HFFc6 (cell line): Measurements from ENCODE around the gene TAF11. TPM values are rescaled to one million over a fixed set of nuclear protein-coding genes. Genes with fewer than 3 reads are reported as not detected.
A peak's percentile ranks its signal among the peaks of the same experiment; 100 is the strongest.
"Not testable (repeated sequence)": the region's sequence is repeated elsewhere in the genome, so short reads cannot be mapped to it uniquely, and the experiment has no call there.

Source experiments
- DNase-seq: peaks from one replicate; pipeline ENCODE4 v3.0.0-alpha.2; 2018
- H3K27ac Mint-ChIP-seq: 2 replicates; pipeline ENCODE4 v1.8.0; 2020; ENCODE audit warnings: mild to moderate bottlenecking, mixed read lengths
- H3K27me3 Mint-ChIP-seq: 2 replicates; pipeline ENCODE4 v1.8.0; 2021; ENCODE audit warnings: mild to moderate bottlenecking, moderate library complexity, mixed read lengths; ENCODE audit not compliant: insufficient read depth
- H3K36me3 Mint-ChIP-seq: 2 replicates; pipeline ENCODE4 v1.8.0; 2021; ENCODE audit warnings: low read depth, mixed read lengths
- H3K4me1 Mint-ChIP-seq: 2 replicates; pipeline ENCODE4 v1.8.0; 2020; ENCODE audit warnings: low read depth, mixed read lengths
- H3K4me3 Mint-ChIP-seq: 2 replicates; pipeline ENCODE4 v1.8.0; 2020; ENCODE audit warnings: mild to moderate bottlenecking, moderate library complexity, mixed read lengths
- H3K9me3 Mint-ChIP-seq: 2 replicates; pipeline ENCODE4 v1.8.0; 2020; ENCODE audit warnings: mild to moderate bottlenecking, mixed read lengths
- total RNA-seq, 6 experiments: library from RNA; stranded (reverse); fragmentation: NEBNext Ultra II Directional; extraction: Animal tissue kit (Norgen Biotek cat#: 25700); gene quantifications; 2 replicates in 1 of 6; 3 replicates in 5 of 6; pipeline ENCODE4 v1.2.3, GENCODE V29; 2021
- TF ChIP-seq, protein P1 (sequence below): fragments of 200-600 bp; sonication (generic); IDR thresholded peaks from 2 replicates; pipeline ENCODE4 v1.5.0; 2021; ENCODE audit warnings: antibody characterized with exemption, mild to moderate bottlenecking

The TAF11 gene
- total RNA-seq, 6 experiments from 2014 or later, result 15.2 to 19.0 (median 16.1) TPM

DNA sequence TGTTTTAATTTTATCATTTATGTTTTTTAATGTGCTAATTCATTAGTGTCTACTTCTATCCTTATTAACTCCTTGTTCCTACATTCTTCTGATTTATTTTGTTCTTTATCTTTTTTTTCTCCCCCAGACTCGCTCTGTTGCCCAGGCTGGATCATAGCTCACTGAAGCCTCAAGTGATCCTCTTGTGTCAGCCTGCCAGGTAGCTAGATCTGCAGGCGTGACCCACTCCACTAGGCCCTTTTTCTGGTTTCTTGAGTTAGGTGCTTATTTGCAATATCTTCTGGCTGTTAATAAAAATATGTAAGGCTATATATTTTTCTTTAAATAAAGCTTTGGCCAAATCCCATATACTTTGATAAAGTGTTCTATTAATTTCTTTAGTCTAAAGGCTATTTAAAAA is 2.8 kb downstream of the TAF11 start:
- no peak overlapping the region for H3K4me3 Mint-ChIP-seq
- no peak for DNase-seq
- TF ChIP-seq, protein P1, sequence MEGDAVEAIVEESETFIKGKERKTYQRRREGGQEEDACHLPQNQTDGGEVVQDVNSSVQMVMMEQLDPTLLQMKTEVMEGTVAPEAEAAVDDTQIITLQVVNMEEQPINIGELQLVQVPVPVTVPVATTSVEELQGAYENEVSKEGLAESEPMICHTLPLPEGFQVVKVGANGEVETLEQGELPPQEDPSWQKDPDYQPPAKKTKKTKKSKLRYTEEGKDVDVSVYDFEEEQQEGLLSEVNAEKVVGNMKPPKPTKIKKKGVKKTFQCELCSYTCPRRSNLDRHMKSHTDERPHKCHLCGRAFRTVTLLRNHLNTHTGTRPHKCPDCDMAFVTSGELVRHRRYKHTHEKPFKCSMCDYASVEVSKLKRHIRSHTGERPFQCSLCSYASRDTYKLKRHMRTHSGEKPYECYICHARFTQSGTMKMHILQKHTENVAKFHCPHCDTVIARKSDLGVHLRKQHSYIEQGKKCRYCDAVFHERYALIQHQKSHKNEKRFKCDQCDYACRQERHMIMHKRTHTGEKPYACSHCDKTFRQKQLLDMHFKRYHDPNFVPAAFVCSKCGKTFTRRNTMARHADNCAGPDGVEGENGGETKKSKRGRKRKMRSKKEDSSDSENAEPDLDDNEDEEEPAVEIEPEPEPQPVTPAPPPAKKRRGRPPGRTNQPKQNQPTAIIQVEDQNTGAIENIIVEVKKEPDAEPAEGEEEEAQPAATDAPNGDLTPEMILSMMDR, result no peak
- H3K36me3 Mint-ChIP-seq, result peaks cover 34% of the 10 kb centered on the region
- H3K9me3 Mint-ChIP-seq, result no peaks in the 10 kb centered on the region
- no peak overlapping the region for H3K27ac Mint-ChIP-seq
- peaks cover 2% of the 10 kb centered on the region for H3K27me3 Mint-ChIP-seq
- H3K4me1 Mint-ChIP-seq, result peaks cover 22% of the 10 kb centered on the region

DNA sequence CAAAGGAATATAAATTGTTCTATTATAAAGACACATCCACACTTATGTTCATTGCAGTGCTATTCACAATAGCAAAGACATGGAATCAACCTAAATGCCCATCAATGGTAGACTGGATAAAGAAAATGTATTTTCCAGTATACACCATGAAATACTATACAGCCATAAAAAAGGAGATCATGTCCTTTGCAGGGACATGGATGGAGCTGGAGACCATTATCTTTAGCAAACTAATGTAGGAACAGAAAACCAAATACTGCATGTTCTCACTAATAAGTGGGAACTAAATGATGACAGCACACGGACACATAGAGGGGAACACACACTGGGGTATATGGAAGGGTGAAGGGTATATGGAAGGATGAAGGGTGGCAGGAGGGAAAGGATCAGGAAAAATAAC is 3.8 kb downstream of the TAF11 start:
- peaks cover 20% of the 10 kb centered on the region for H3K4me1 Mint-ChIP-seq
- H3K27ac Mint-ChIP-seq, H3K4me3 Mint-ChIP-seq, H3K9me3 Mint-ChIP-seq, DNase-seq, H3K27me3 Mint-ChIP-seq: not testable (repeated sequence)
- H3K36me3 Mint-ChIP-seq, result peaks cover 39% of the 10 kb centered on the region

- Mint-ChIP-seq H3K4me3 (no peak overlapping the region), H3K27me3 (no peaks in the 10 kb centered on the region), H3K36me3 (peaks cover 13% of the 10 kb centered on the region), H3K4me1 (no peaks in the 10 kb centered on the region), H3K9me3 (no peaks in the 10 kb centered on the region), H3K27ac (peak overlapping the region; percentile 57)
- DNase-seq, result no peak
- TF ChIP-seq, protein P1, result no peak
Measured at GRCh38 chr6:34877869-34878485, 9.9 kb downstream of the TAF11 start.

GRCh38 chr6:34877259-34877658 is 10.6 kb downstream of the TAF11 start:
- no peaks in the 10 kb centered on the region for H3K27me3 Mint-ChIP-seq
- H3K4me3 Mint-ChIP-seq, result no peak overlapping the region
- TF ChIP-seq, protein P1, result no peak
- H3K27ac Mint-ChIP-seq, result no peak overlapping the region
- H3K36me3 Mint-ChIP-seq, result peaks cover 10% of the 10 kb centered on the region; the same call in 1 of the 2 replicates
- H3K9me3 Mint-ChIP-seq, result no peaks in the 10 kb centered on the region
- DNase-seq, result no peak
- no peaks in the 10 kb centered on the region for H3K4me1 Mint-ChIP-seq

DNA sequence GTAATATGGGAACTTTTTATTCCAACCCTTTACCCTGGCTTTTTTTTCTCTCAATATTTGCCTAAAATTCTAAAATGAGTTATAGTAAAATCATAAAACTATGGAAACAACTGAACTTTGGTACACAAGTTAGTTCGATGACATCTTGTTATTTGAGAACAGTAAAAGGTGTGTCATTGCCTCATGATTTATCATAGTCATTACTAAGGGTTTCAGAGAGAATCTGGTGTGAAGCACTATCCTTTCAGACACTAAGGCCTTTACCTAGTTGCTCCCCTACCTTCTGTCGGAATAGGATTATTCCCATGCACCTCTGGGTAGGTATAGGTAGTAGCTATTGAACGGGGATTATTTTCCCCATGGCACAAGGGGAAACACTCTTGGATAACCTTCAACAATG is 11.4 kb downstream of the TAF11 start:
- Mint-ChIP-seq H3K27ac (no peak overlapping the region), H3K27me3 (no peaks in the 10 kb centered on the region), H3K9me3 (no peaks in the 10 kb centered on the region), H3K36me3 (peaks cover 10% of the 10 kb centered on the region; the same call in 1 of the 2 replicates), H3K4me1 (no peaks in the 10 kb centered on the region), H3K4me3 (no peak overlapping the region)
- DNase-seq, result no peak
- TF ChIP-seq, protein P1, result no peak

GRCh38 chr6:34875292-34876213 is 12.3 kb downstream of the TAF11 start:
- Mint-ChIP-seq H3K9me3 (no peaks in the 10 kb centered on the region), H3K36me3 (peaks cover 10% of the 10 kb centered on the region; the same call in 1 of the 2 replicates), H3K4me3 (no peak overlapping the region), H3K27me3 (no peaks in the 10 kb centered on the region), H3K4me1 (no peaks in the 10 kb centered on the region), H3K27ac (no peak overlapping the region)
- no peak for DNase-seq
- TF ChIP-seq, protein P1, result no peak
